Skeletal muscle satellite cell (primary cell): ENCODE data around the gene PCLO.

Source experiments
- H3K27me3 ChIP-seq: 2 replicates; pipeline ENCODE4 v1.7.0; 2013; ENCODE audit warnings: low read length; ENCODE audit not compliant: control insufficient read depth, insufficient read depth
- H3K36me3 ChIP-seq: 2 replicates; pipeline ENCODE4 v1.7.0; 2013; ENCODE audit warnings: mild to moderate bottlenecking, control low read depth, low read length; ENCODE audit not compliant: insufficient read depth
- H3K4me1 ChIP-seq: 2 replicates; pipeline ENCODE4 v1.7.0; 2013; ENCODE audit warnings: low read length; ENCODE audit not compliant: control insufficient read depth, insufficient read depth
- H3K4me2 ChIP-seq: 2 replicates; pipeline ENCODE4 v1.7.0; 2013; ENCODE audit warnings: mild to moderate bottlenecking, low read length
- H3K4me3 ChIP-seq: 2 replicates; pipeline ENCODE4 v1.7.0; 2013; ENCODE audit warnings: low read length
- H3K9ac ChIP-seq: 2 replicates; pipeline ENCODE4 v1.7.0; 2013; ENCODE audit warnings: mild to moderate bottlenecking, low read depth, low read length, moderate library complexity
- H3K9me3 ChIP-seq: replicated peaks from 2 replicates; pipeline ENCODE4 v1.7.0; 2013; ENCODE audit warnings: mild to moderate bottlenecking, control low read depth, low read length

The PCLO gene

DNA sequence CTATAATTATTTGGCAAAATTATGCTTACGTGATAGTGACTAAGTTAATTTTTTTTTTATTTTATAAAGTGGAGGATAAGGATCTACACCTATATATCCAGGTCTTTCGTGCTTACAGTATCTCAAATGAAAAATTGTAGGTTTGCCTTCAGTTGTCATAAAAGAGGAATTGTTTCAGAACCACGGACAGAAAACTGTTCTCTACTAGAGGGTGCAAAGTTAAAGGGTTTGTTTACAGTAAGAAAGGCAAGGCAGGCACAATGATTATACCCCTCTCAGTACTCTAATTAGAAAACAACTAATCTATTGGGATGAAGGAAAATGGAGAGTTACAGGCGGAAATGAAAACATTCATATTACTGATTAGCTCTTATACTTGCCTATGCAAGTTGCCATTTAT is 1.5 kb downstream of the PCLO start:
- Histone ChIP-seq H3K9me3 (no peaks in the 10 kb centered on the region), H3K27me3 (peaks cover 7% of the 10 kb centered on the region), H3K4me1 (no peaks in the 10 kb centered on the region), H3K9ac (no peak overlapping the region), H3K36me3 (no peaks in the 10 kb centered on the region), H3K4me3 (no peak overlapping the region), H3K4me2 (no peak overlapping the region)

DNA sequence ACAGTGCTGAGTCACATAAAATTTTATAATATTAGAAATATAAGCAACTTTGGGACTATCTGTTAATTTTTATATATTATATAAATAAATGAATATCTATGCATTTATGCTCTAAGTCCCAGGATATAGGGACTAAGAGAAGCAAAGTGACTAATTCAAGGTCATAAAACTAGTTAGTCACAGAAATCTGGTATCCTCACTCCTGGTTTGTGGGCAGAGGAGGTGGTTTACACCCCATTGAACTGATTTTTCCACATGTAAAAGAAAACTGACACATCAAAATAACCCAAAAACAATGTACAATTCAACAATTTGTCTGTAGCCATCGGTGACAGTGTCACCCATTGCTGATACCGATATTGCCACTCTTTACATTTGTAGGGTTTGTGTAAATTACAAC is 3.0 kb downstream of the PCLO start:
- Histone ChIP-seq H3K4me3 (no peak overlapping the region), H3K4me2 (no peak overlapping the region), H3K27me3 (peaks cover 7% of the 10 kb centered on the region), H3K9ac (no peak overlapping the region), H3K4me1 (no peaks in the 10 kb centered on the region), H3K36me3 (no peaks in the 10 kb centered on the region), H3K9me3 (no peaks in the 10 kb centered on the region)

GRCh38 chr7:83156006-83156405 is 6.7 kb downstream of the PCLO start:
- Histone ChIP-seq H3K4me2 (no peak overlapping the region), H3K36me3 (no peaks in the 10 kb centered on the region), H3K9me3 (no peaks in the 10 kb centered on the region), H3K4me1 (no peaks in the 10 kb centered on the region), H3K27me3 (no peaks in the 10 kb centered on the region), H3K9ac (no peak overlapping the region), H3K4me3 (no peak overlapping the region)

DNA sequence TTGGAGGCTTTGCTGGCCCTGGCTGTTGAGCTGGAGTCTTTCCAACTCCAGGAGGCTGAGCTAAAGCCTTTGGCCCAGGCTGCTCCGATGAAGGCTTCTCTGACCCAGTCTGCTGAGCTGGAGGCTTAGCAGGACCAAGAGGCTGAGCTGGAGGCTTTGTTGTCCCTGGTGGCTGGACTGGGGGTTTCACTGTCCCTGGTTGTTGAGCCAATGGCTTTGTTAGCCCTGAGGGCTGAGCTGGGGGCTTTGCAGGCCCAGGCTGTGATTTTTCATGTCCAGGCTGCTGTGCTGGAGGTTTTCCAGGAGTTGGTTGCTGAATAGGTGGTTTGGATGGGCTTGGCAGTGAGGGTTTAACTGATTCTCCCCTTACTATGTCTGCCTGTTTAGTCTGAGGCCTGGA is 7.3 kb downstream of the PCLO start:
- Histone ChIP-seq H3K9me3 (no peaks in the 10 kb centered on the region), H3K4me3 (no peak overlapping the region), H3K4me2 (no peak overlapping the region), H3K36me3 (no peaks in the 10 kb centered on the region), H3K9ac (no peak overlapping the region), H3K27me3 (no peaks in the 10 kb centered on the region), H3K4me1 (no peaks in the 10 kb centered on the region)

GRCh38 chr7:83153419-83153818 is 9.3 kb downstream of the PCLO start:
- Histone ChIP-seq H3K4me1 (no peaks in the 10 kb centered on the region), H3K27me3 (no peaks in the 10 kb centered on the region), H3K36me3 (no peaks in the 10 kb centered on the region), H3K4me3 (no peak overlapping the region), H3K9me3 (no peaks in the 10 kb centered on the region), H3K9ac (no peak overlapping the region), H3K4me2 (no peak overlapping the region)

GRCh38 chr7:83150310-83150709 is 12.4 kb downstream of the PCLO start:
- Histone ChIP-seq H3K4me2 (no peak overlapping the region), H3K9ac (no peak overlapping the region), H3K36me3 (no peaks in the 10 kb centered on the region), H3K9me3 (no peaks in the 10 kb centered on the region), H3K4me1 (no peaks in the 10 kb centered on the region), H3K4me3 (no peak overlapping the region), H3K27me3 (no peaks in the 10 kb centered on the region)

- H3K9me3 ChIP-seq: no peaks in the 10 kb centered on the region
- no peak overlapping the region for H3K9ac ChIP-seq
- H3K4me3 ChIP-seq: no peak overlapping the region
- no peaks in the 10 kb centered on the region for H3K27me3 ChIP-seq
- H3K4me1 ChIP-seq: no peaks in the 10 kb centered on the region
- no peak overlapping the region for H3K4me2 ChIP-seq
- no peaks in the 10 kb centered on the region for H3K36me3 ChIP-seq
Observed at GRCh38 chr7:83149466-83149865, 13.2 kb downstream of the PCLO start.

DNA sequence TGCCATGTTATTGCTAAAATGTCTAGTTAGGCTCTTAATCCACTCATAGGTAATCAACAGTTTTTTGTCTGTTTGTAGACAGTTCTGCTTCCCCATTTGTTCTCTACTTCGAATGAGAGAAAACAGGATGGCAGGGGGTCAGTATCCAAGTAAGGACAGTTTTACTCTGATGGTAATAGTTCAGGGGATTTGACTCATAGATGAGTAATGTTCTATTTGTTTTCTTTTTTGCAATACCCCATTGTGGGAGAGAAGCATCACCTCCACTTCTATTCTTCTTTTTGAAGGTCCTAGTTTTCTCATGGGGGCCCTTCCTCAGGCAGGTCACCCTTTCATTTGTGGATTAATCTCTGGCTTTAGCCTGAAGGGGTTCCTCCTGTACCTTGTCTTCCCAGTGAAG is 13.9 kb downstream of the PCLO start:
- H3K27me3 ChIP-seq: no peaks in the 10 kb centered on the region

DNA sequence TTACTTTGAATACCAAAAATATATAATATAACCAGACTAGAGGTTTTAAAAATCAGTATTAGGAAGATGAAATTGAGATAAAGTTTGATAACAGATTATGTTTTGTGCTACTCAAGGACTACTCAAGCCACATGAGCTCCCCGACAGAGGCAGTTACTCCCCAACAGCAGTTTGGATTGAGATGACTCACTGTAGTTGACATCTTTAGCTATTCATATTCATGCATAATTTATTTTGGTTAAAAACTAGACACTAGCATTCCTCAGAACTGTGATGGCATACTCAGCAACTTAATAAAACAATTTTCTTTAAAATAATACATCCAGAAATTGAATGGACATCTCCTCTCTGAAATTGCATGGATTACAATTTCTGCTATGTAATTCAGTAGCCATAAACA is 19.6 kb downstream of the PCLO start:
- Histone ChIP-seq H3K27me3 (no peaks in the 10 kb centered on the region), H3K36me3 (no peaks in the 10 kb centered on the region), H3K4me3 (no peak overlapping the region), H3K4me2 (no peak overlapping the region), H3K4me1 (no peaks in the 10 kb centered on the region), H3K9ac (no peak overlapping the region), H3K9me3 (no peaks in the 10 kb centered on the region)

More for the DNA sequence above, 13.9 kb downstream of the PCLO start:
- H3K9ac ChIP-seq: no peak overlapping the region
- H3K4me2 ChIP-seq: no peak overlapping the region
- no peaks in the 10 kb centered on the region for H3K36me3 ChIP-seq
- H3K4me1 ChIP-seq: no peaks in the 10 kb centered on the region
- H3K9me3 ChIP-seq: no peaks in the 10 kb centered on the region
- no peak overlapping the region for H3K4me3 ChIP-seq

DNA sequence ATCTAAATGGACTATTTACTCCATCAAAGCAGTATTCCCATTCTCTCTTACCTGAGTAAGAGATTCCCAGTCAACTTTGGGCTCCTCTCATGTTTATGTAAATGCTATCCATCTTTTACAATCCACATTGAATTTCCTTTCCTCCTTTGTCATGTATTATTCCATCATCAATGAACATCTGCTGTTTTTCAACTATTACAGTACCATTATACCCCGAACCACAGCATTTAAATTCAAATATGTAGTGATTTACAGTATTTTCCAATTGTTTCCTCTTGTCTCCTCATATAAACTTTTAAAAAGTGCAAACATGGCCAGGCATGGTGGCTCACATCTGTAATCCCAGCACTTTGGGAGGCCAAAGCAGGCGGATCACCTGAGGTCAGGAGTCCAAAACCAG is 20.3 kb downstream of the PCLO start:
- H3K9me3 ChIP-seq: no peaks in the 10 kb centered on the region
- no peaks in the 10 kb centered on the region for H3K4me1 ChIP-seq
- H3K4me2 ChIP-seq: no peak overlapping the region
- H3K27me3 ChIP-seq: no peaks in the 10 kb centered on the region
- no peak overlapping the region for H3K9ac ChIP-seq
- no peak overlapping the region for H3K4me3 ChIP-seq
- no peaks in the 10 kb centered on the region for H3K36me3 ChIP-seq

DNA sequence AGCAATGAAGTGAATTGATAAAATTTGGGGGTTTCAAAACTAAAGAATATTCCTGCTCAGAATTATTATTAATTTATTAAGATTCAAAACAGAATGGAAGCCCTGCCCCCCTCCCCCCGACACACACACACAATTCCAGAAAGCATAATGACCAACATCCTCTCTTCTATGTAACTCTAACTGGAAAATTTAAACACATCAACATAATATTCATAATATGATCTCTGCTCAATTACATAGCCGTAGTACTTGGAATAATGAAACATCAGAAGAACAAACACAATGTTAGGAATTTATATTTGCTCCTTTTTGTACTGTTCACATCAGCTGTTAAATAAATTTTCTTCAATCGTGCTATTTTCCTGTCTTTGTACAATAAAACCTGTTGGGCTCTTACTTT is 20.8 kb downstream of the PCLO start:
- H3K9ac ChIP-seq: no peak overlapping the region
- H3K27me3 ChIP-seq: no peaks in the 10 kb centered on the region
- no peaks in the 10 kb centered on the region for H3K4me1 ChIP-seq
- H3K9me3 ChIP-seq: no peaks in the 10 kb centered on the region
- H3K36me3 ChIP-seq: no peaks in the 10 kb centered on the region
- H3K4me3 ChIP-seq: no peak overlapping the region
- no peak overlapping the region for H3K4me2 ChIP-seq

DNA sequence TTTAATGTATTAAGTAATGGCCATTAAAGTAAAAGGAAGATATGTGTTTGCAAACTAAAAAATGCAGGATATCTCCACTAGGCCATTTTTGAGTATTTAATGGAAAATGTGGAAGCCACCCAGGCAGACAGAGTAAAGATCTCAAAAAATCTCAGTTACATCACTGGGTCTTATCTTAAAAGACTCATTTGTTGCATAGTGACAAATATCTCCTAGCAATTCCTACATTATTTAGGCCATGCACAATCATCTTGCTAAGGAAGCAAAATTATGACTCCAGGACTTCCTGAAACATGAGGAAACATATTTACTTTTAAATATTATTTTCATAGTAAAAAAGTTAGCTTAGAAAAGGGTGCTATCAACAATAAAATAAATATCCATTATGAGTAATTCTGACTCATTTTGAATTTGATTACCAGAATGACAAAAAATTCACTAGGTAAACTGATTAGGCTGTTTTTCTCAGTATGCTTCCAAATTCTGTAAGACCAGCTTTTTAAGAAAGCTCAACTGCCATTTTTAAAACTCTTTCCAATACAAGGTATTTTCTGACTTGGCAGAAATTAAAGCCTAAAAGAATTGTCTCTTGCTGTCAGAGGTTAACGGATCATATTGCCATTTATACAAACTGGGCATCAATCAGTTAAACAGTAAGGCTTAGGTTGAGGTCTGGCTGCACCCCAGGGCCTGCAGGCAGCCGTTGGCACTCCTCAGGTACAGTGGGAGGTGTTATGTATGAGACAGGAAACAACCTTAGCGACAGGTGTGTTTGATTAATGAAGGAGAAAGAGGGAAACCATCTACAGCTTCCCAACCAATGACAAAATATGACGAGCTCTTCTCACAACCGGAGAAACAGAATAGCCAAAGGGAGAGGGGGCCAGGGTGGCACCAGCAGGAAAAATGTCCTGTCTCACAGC is 31.8 kb downstream of the PCLO start:
- H3K36me3 ChIP-seq: no peaks in the 10 kb centered on the region

More for the DNA sequence above, 31.8 kb downstream of the PCLO start:
- no peak overlapping the region for H3K9ac ChIP-seq
- H3K27me3 ChIP-seq: no peaks in the 10 kb centered on the region
- no peak overlapping the region for H3K4me2 ChIP-seq
- H3K4me1 ChIP-seq: no peaks in the 10 kb centered on the region
- no peaks in the 10 kb centered on the region for H3K9me3 ChIP-seq
- no peak overlapping the region for H3K4me3 ChIP-seq
